Fibroblast of skin of right biceps (primary cell): ENCODE measurements around the gene ZIC5.
A peak's percentile ranks its signal among the peaks of the same experiment; 100 is the strongest.

Experiments used
- DNase-seq: peaks from one replicate; pipeline ENCODE4 v3.0.0-alpha.2; 2013

The ZIC5 gene

GRCh38 chr13:99929866-99930265, 41.7 kb downstream of the ZIC5 start:
- no peak for DNase-seq

DNA sequence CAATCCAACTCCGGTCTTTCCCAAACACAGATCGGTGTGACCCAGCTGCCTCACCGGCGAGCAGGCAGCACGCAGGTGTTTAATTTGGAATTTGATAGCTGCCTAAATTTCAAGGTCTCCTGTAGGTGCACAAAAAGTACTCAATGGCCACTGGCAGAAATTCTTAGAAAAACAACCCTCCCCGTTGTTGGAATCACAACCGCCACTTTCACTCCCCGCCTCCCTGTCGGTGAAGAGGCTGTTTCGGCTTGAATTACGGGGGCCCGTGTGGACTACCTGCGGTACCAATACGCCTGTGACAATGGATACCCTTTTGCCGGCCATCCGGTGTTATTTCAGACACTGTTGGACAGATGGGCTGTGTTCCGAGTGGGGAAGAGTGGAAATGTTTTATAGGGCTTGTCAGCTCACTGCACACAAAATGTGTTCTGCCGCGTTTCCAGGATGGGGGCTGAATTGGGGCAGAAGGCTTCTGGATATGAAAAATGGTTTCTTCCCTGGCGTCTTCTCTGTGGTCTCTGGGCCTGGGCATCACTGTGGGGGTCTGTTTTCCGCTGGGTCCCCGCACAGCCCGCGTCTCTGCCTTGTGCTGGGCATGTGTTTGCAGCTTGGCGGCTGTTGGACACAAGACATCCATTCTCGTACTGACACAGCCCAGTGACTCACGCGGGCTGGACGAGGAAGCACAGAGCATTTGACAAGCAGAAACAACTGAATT, 45.4 kb downstream of the ZIC5 start:
- peak; percentile 15 for DNase-seq

DNA sequence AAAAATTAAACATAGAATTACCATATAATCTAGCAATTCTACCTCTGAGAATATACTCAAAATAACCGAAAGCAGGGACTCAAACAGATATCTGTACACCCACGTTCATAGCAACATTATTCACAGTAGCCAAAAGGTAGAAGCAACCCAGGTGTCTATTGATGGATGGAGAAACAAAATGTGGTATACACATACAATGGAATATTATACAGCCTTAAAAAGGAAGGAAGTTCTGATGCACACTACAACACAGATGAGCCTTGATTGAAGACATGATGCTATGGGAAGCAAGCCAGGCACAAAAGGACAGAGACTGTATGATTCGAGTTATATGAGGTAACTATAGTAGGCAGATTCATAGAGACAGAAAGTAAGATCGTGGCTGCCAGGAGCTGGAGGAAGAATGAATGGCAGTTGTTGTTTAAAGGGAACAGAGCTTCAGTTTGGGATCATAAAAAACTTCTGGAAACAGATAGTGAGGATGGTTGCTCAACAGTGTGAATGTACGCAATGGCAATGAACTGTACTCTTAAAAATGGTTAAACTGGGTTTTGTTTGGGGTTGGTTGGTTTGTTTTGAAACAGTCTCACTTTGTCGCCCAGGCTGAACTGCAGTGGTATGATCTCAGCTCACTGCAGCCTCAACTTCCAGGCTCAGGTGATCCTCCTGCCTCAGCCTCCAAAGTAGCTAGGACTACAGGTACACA, 47.5 kb downstream of the ZIC5 start:
- DNase-seq = no peak

GRCh38 chr13:99922631-99923404, 48.7 kb downstream of the ZIC5 start:
- DNase-seq = no peak

DNA sequence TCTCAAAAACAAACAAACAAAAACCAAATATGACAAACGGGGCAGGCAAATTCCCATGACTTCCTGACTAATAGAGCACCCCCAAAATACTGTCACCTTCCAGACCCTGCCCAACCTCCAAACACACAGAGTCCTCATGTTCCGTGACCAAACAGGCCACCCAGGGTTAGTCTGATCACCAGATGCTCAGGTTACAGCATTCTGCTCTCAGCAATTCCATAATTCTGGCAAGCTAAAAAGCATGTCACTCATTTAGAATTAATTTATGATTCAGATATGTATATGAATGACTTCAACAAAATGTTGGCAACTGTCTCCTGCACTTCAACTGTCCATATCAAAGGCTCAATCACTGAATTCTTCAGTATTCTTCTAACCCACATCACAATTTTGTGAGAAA, 52.4 kb downstream of the ZIC5 start:
- no peak for DNase-seq

GRCh38 chr13:99916366-99917103, 55.0 kb downstream of the ZIC5 start:
- peak; percentile 62 for DNase-seq

- no peak for DNase-seq
Observed at GRCh38 chr13:99913167-99913566, 58.4 kb downstream of the ZIC5 start.
